Dedifferentiated amniotic fluid mesenchymal stem cell (primary cell): ENCODE results near the gene RUNX1.
A peak's percentile ranks its signal among the peaks of the same experiment; 100 is the strongest.

Source experiments
- DNase-seq: peaks from one replicate; pipeline ENCODE4 v3.0.0-alpha.2; 2016; ENCODE audit errors: extremely low spot score

Gene RUNX1

DNA sequence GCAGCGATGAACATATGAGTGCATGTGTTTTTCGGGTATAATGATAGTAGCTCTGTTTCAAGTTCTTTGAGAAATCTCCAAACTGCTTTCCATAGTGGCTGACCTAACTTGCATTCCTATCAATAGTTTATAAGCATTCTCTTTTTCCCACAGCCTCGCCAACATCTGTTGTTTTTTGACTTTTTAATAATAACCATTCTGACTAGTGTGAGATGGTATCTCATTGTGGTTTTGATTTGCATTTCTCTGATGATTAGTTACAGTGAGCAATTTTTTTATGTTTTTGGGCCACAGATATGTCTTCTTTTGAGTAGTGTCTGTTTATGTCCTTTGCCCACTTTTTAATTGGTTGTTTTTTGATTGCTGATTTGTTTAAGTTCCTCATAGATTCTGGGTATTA is 10.6 kb upstream of the RUNX1 start:
- no peak for DNase-seq

DNA sequence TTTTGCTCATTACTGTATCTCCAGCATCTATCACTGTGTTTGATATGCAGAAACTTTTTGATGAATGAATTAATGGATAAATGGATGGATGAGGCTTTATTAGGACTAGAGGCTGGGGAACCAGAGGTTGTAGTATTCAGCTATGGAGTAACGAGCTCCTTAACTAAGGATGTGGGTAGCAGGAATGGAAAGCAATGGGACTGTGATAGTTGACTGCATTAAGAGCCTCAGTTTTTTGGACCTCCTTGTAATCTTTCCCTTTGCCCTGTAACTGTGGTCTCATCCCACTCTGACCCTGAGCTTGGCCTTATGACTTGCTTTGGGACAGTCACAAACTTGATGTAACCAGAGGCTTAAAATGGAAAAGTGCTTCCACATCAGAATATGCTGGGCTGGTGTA is 9.0 kb upstream of the RUNX1 start:
- no peak for DNase-seq

DNA sequence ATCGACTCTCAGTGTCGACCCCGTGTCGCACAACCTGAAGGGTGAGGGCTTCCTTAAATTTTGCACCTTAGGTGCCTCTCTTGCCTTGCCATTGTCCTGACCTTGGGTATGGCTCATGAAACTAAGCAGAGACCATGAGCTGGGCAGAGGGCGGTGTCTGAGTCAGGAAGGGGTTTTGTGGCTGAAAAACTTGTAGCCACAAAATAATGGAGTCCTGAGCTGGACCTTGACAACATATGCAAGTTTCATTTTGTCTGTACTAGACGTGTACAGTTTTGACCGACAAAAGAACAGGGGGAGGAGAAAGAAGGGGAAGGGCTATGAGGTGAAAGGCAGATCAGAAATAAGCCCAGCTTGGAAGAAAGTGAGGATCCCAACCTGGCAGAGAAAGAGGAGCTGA is 8.3 kb upstream of the RUNX1 start:
- DNase-seq, result no peak

DNA sequence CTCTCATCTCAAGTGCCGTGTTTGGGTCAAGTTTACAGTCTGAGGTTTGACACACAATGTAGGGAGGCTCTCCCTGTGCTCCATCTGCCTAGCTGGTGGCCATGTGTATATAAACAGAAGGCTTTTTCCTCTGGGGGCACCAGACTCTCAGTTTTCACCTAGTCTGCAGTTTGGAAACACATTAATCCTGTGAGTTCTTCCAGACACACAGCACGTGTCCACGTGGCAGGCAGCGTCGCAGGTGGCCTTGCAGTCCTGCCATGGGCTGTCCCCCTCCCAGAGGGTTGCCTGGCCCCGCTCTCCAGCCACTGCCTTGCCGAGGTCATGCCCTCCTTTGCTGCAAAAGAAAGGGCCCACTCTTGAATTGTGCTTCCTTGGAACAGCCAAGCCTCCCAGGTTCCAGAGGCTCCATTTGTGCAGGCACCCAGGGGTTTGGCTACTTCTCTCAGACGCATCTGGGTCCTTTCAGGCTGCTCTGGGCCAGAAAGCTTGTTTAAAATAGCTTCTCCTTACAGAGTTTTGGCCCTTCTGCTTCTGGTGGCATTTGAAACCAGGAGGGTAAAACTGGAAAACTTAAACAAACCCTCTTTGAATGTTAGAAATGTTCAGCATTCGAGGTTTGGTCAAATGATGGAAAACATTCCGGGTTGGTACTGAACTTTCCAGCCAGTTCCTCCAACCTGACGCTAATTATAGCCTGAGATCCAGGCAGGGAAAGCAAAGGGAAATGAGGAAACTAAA is 4.4 kb upstream of the RUNX1 start:
- no peak for DNase-seq

DNA sequence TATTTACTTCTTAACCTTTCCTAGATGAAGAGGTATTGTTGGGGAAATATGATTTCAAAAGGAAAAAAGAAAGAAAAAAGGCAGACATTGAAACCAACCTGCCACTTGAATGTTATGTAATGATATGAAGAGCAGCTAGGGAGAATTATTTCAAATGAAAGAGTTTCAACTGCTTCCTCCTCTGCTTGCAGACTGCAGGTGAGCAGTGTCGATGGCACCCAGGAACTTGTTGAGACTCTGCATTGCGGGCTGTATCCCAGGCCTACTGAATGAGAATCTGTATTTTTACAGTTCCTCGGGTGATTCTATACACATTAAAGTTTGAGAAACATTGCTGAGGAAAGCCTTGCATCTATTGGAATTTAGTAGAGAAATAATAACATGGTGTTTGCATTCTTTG is 3.7 kb upstream of the RUNX1 start:
- no peak for DNase-seq

DNA sequence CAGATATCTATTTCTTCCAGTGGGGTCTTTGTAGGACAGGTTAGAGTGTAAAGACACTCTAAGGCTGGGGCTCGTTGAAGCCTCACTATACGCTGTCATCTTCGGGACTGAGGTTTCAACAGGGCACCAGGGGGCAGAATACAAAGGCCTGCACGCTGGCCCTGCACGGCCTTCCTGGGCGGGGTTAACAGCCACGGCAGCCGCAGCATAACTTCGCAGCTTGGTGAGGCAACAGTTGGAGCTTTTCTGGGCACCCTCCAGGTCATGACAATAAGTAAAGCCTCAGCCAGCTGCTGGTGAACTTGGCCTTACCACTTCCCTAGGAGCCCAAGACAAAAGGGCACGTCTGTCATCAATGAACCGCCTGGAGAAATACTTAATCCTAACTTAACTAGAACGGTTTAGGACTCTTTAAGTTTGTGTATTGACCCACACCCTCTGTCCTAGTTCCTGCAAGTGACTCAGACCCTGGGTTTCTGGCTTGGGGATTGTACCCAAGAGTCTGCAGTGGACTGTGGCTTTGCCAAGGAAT is 2.3 kb upstream of the RUNX1 start:
- no peak for DNase-seq

DNA sequence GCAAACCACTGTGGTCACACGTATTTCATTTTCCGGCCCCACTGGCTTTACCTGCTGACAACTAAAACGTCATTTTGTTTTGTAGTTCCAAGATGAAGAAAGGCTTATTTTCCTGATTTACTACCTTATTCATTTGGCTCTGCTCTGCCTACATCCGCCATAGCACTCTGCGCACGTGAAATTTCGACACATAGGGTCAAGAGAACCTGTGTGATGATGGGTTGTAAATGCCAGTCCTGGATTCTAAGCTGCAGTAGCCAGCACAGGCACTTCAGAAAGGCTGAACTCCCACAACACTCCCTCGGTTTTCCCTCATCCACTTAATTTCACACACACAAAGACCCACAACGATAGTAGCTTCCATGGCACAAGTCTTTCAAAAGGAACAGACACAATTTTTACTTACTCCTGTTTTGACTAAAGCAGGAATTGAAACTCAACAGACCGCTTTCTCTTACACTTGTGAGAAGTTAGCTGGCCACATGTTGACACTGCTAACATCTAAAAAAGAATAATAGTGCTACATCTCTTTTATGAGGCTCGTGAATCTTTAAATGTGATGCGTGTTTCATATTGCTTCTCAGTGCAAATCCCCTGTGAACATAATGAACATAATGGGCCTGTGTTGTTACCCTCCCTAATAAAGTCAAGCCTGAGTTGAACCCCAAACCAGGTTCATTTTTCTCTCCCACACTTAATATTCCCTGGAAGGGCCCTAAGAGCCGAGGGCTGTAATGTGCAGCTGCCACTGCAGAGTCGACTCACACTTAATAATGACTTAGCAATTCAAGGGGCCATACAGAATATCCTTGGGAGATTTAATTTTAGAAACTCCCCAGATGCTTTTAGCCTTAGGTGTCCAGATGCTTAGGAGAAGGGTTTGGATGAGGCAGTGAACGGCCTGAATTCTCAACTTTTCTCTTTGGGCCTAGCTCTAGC is 1.5 kb upstream of the RUNX1 start:
- DNase-seq, result no peak

DNA sequence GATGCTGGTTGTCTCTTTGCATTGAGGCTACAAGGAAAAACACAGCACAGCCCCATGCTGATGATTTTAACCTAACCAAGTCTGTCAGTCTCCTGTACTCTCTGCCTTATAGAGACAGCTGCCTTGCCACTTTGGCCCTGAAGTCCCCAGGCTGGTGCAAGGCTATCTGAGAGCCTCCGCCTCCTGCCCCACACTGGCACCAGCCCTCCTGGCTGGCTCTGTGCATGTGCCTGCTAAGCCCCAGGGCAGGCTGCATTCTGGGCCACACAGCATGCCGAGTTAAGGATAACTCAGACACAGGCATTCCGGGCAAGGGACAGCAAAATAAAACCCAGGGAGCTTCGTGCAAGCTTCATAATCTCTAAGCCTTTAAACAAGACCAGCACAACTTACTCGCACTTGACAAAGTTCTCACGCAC is 910 bp downstream of the RUNX1 start:
- DNase-seq, result no peak

DNA sequence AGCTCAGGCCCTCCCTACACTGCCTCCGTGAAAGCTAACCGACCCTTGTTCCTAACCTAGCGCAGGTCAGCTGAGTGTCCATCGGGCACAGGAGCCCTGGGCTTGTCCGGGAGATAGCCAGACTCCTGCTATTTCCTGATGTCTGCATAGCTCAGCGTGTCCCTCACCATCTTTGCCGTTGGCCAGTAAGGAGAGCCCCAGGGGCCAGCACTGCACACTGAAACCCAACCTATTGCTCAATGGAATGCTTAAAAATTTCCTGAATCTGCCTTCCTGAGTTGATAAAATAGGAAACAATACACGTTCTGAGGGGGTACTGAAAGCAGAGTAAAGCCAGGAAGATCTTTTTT is 2.2 kb downstream of the RUNX1 start:
- DNase-seq, result peak; percentile 21

DNA sequence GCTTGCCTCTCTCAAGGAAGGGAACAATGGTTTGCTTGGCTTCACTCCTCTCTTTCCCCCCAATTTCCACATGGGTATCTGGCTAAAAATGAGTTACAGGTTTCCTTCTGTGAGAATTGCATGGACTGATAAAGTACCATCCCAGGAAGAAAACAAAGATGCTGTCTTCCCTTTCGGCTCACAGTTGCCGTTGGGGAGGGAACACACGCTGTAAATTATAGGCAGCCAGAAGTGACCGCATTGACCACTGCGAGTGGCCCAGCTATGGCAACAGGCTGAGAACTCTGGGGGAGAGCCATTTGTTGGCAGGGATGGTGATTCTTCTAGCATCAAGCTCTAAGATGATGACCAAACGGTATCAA is 2.9 kb downstream of the RUNX1 start:
- no peak for DNase-seq

DNA sequence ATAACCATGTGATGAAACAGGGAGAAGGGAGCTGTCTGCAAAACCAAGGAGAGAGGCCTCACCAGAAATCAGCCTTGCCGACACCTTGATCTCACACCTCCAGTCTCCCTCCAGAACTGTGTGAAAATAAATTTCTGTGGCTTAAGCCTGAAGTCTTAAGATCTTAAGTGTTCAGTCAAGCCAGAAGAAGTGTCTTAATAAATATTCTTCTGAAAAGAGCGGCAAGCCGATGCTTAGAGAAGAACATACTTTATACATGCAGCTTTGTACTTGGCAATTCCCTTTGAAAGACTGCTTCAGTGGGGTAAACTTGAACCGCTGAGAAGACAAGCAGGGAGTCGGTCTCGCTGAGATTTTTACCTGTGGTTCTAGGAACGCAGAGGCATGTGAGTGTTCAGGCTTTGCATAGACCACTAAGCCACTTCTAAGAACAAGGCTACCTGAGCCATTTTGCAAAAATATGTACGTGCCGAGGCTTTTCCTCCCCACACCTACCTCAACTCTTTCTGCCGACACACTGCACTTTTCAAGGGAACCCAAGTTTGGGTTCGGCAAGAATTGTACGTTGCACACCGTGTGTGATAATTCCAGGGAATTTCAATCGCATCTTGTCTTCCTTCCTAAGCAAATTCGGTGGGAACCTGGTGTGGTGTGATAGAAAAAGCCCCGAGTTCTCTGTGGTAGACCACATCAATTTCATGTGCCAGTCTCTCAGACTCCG is 3.4 kb downstream of the RUNX1 start:
- DNase-seq, result no peak

DNA sequence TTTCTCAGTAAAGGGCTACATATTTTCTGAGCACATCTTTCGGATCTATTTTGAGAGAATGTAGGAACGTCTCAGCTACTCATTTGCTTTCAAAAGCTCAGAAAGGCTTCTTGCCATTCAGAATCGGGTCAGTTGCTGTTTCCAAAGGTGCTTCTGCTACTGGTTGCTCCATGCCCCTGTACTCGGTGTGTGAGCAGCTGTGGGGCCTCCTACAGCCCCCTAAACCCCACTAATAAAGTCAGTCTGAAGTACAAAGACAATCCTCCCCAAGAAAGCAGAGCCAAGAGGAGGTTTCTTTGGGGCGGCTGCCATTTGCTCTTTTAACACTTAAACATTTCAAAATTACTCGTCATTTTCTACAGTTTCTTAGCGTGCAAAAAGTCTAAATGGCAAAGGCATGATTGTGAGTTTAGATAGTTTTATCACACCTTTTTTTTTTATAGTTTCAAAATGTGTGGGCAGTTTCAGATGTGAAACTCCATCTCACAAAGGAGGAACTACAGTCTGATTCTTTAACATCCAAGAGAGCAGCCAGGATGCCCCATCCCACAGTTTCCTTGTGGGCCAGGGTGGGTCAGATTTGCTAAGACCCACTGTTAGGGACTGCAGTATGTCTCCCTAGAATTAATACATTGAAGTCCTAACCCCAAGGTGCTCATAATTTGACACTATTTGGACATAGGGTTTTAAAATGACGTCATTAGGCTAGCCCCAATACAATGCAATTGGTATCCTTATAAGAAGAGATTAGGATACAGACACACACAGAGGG is 4.1 kb downstream of the RUNX1 start:
- DNase-seq, result no peak

DNA sequence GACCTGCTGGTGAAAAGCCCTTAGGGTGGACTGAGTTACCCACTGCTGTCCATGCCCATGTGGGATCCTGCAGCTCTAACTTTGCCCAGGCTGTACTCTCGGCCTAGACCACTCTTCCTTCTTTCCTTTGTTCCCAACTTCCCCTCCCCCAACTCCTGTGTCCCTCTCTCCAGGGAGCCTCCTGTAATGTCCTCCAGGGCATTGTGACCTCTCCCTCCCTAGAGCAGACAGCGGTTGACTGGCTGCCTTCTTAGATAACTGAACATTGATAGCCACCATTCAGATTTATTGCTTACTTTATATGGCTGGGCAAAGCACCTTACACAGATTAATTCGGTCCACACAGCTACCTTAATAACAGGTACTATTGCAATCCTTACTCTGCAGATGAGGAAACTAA is 5.0 kb downstream of the RUNX1 start:
- DNase-seq, result no peak

DNA sequence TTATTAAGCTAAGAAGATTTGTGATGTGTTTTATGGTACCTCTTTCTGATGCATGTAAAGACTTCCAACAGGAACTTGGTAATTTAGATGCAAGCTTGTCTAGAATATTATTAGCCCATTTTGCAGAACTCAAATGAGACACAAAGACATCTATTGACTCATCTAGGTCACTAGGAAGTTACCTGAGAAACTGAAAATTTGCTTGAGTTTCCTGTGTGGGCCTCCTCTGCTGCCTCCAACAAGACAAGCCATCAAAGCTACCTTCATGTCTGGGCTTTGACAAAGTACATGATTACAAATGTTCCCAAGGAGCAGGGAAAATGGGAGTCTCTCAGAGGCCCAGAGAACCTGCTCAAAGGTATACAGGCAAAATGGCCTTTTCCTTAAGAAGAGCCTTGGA is 5.6 kb downstream of the RUNX1 start:
- DNase-seq, result no peak

DNA sequence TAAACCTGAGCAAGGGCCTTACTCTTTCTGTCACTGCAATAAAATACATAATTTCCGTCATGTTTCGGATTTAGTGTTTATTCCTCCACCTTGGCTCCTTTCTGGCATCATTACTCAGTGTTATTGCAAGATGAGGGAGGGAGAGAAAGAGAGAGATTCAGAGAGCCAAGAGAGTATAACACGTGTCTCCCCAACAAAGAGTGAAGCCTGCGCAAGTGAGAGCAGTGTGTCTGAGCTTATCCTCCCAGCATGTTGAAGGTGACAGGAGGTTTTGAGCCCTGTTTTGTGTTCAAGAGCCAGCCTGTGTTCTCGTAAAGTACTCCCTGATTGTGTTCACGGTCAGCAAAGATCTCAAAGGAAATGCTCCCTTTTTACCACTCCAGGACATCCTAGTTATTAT is 6.3 kb downstream of the RUNX1 start:
- no peak for DNase-seq

DNA sequence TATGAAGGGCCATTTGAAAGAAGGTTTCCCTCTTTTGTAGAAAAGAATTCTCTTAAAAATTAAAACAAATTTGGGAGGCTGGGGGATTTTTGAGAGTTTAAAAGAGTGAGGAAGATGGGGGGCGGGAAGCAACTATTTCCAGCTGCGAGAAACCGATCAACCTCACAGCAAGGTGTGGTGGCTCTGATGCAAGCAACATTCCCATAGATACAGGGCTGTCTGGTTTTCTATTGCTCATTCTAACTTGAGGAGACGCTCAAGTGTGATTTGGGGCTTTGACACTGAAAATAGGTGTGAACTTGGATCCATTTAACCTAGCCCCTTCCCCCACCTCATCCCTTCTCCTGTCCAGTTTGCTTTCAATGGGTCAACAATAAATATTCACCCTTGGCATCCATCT is 7.2 kb downstream of the RUNX1 start:
- DNase-seq, result no peak

DNA sequence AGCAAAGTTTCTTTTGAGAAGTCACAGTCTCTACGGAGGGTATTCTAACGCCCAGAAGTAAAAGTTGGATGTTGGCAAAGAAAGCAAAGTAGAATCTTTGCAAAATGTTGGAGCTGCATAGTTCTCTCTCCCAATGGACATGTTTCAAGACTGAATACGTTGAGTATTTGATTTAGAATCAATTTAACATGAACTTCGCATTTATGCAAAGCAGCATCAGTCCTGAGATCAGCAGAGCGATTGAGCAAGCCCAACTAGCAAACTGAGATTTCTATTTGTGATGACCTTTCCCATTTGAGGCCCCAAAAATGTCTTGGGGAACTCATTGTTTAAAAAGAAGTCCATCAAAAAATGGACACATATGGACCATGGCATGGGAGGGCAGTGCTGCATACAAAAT is 8.0 kb downstream of the RUNX1 start:
- no peak for DNase-seq

DNA sequence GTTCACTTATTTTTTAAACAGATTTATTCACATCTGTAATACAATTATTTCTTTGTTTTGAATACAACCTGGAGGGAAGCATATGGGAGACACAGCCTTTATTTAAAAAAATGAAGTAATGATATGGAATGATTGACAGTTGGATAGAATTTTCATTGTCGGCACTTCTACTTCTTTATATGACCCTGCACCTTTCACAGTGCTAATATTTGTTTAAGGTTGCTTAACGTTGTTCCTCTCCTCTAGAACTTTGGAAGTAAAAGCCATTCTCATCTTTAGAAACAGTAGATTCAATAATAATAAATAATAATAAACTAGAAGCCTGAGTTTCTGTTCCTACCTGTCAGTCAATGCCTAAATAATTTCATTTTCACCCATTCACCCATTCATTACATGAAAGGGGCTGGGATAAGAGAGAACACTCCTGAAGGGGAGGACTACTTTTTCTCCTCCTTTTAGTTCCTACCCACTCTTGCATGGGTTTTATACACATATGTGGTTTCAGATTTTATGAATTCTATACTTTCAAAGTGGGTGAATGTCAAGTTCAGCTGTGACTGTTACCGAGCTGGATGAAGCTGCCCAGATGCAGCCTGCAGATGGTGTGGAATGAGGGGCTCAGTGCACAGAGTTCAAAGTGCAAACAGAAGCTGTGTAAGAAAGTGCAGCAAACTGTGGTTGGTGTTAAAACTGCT is 9.4 kb downstream of the RUNX1 start:
- DNase-seq, result no peak

DNA sequence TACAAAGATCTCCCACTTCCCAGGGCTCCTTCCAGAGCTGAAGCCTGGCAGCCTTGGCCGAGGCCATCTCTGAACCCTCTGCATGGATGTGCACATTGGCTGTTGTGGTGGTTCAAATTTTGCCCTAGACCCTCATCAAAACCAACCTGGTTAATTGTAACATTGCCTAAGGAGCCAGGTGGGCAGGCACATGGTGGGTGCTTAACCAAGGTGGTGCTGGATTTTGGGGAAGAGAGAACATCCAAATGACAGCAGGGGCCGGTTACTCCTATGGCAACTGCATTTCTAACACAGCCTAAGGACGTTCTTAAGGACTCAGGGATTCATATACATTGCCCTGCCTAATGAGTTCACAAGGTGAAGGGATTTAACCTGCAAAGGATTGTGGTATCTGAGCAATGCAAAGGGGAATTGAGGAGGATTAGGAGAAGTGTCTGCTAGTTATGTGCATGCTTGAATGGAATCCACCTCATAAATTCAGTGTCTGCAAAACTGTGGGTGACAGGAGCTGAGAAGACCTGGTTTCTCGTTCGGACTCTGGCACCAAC is 10.3 kb downstream of the RUNX1 start:
- DNase-seq, result no peak

DNA sequence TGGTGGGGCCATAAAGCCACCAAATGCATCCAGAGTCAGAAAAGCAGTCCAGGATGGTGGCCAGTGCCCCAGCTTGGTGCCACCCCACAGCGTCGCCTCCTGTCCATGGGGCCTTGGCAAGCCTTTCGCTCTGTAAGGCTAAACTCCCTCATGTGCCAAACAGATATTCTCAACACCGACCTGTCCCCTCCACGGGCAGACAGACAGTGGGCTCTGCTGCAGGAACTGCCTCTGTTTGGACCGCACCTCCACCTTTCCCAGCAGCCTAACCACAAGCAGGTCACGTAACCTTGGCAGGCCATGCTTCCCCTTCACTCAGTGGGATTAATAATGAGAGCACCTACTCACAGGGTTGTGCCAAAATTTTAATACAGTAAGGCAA is 11.7 kb downstream of the RUNX1 start:
- no peak for DNase-seq
